GM18502 (cell line): ENCODE results near the gene NR2C2.

Experiments
- ATAC-seq: cut with Tn5 transposase; IDR thresholded peaks from one replicate; pipeline ENCODE4 v1.9.1; 2021; ENCODE audit warnings: mild to moderate bottlenecking; ENCODE audit not compliant: unreplicated experiment, poor library complexity

The NR2C2 gene

DNA sequence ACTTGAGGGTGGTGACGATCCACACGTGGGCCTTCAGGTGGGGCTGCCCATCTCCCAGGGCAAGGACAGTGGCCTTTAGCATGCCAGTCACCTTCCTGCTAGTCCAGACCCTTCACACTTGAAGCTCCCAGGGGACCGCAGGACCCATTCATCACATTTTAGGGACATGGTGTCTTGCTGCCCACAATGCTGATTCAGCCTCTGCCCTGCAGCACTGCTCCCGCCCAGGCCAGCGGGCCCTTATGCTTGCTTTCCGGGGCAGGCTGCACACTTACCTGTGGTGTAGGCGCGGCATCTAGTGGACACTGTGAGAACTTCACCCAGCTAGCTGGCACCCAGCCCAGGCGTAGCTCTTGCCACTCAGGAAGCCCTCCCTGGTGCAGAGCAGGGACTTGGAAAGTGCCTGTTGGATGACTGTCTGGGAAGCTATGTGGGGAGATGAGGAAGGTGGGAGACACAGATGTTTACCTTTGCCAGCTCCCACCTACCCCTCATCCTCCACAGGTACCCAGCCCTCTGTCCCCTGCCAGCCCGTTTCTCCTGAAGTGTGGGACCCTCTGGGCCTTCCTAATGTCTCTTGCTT lies 26.3 kb upstream of the NR2C2 start:
- peak; percentile 81 for ATAC-seq

DNA sequence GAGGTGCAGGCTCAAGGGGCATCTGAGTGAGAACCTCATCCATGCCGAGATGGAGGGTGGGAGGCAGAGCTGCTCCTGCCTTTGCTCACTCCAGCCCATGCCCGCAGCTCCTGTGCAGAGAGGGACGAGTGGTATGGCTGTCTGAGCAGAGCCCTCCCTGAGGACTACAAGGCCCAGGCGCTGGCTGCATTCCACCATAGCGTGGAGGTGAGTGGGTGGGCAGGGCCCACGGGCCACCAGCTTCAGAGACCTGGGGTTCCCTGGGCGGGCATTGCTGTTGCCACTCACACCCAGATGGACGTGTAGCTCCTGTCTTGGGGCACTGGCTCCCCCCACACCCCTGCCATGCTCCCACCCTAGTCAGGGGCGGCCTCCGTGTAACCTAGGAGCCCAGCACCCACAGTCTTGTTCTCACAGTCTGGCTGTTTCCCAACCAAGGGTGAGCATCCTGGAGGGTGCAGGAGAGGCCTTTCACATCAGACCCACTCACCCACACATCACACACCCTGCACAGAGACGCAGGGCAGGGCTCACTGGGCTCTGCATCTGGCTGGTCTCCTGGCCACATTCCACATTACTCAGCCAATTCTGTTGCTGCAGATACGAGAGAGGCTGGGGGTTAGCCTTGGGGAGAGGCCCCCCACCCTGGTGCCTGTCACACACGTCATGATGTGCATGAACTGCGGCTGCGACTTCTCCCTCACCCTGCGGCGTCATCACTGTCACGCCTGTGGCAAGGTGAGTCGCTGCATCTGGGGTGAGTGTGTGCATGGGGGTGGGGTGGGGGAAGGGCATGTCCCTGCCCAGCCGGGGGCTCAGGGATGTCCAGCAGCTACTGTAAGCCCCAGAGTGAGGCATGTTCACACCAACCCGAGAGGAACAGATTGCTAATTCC lies 25.3 kb upstream of the NR2C2 start:
- no peak for ATAC-seq

DNA sequence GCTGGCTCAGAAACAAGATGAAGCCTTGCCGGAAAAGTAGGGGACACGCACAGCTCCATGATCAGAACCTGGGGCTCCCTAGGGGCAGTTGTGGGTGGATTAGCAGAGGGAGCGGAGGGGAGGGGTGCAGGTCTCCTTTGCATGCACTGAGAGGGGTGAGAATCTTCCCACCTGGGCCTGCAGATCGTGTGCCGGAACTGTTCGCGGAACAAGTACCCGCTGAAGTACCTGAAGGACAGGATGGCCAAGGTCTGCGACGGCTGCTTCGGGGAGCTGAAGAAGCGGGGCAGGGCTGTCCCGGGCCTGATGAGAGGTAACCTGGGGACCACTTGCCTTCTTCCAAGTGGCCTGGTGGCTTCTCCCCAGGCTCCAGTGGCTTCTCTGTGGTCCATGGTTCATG lies 24.5 kb upstream of the NR2C2 start:
- no peak for ATAC-seq

DNA sequence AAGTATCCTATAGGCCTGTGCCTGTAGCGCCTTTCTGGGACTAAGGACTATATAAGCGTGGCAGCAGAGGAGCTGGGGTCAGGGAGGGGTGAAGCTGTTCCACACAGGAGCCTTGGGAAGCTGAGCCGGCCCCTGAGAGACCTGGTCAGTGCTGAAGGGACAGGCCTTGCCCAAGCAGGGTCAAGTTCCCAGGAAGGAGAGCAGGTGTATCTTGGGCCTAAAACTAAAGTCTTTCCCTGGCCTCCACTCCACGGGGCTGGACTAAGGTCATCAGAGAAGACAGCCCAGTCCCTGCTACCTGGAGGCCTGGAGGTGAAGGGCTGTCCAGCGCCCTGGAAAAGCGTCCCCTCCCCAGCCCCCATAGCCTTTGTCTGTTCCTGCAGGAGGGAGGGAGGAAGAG lies 23.9 kb upstream of the NR2C2 start:
- ATAC-seq = no peak

DNA sequence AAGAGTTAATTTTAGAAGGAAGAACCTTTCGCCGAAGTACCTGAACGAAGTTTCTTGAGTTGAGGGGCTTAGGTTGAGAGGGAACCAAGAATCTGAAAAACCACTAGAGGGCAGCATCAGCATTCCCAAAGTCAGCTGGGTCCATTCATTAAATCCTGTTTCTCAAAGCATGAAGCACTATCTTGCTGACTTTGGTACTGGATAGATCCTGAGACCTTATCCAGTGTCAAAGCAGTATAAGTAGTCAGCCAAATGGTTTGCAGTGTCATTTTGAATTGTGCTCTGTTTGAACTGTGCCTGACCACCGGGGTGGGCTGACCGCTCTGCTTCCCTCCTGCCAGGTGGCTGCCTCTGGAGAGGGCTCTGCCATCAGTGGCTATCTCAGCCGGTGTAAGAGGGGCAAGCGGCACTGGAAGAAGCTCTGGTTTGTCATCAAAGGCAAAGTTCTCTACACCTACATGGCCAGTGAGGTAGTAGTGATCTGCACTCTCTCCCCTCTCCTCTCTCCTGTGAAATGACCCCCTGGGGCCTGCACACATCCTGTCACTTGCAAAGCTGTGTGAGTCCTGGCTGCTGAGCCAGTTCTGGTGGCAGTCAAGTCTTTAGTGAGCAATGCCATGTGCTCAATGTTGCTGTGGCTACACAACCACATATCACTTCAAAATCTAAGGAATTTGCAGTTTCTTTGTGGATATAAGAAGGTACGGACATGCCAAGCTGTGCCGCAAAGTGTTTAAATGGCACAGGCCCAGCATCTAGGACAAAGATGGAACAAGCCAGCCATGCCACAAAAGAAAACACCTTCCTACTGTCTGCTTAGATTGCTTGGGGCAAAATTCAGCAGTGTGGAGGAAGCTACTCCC lies 21.4 kb upstream of the NR2C2 start:
- ATAC-seq = no peak

DNA sequence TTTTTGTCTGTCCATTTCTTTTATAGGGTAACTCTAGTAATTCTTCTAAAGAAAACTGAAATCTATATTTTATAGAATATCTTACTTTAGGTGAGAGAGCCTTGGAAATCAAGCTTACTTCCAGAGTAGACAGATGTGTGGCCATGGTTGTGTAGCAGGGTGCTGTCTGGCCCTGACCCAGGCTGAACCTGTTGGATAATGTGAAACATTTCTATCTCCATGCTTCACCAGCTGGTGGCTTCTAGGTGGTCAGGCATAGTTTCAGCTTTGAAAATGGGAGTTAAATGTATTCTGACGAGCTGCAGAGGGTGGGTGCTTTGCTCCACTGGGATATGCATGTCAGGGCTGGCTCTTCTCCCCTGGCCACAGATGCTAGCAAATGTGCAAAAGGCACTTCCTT lies 20.8 kb upstream of the NR2C2 start:
- no peak for ATAC-seq

DNA sequence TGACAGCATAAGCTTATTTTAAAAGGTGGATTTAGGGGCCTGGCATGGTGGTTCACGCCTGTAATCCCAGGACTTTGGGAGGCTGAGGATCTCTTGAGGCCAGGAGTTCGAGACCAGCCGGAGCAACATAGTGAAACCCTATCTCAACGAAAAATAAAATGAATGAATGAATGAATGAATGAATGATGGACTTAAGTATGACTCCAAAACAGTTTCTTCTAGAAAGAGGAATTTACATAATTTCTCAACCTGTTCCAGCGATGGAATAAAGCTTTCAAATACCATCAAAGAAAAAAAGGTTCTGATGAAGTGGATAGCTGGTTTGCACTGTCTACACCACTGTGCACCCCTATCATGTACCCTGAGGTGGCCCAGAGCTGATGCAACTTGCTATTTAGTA lies 20.1 kb upstream of the NR2C2 start:
- no peak for ATAC-seq

DNA sequence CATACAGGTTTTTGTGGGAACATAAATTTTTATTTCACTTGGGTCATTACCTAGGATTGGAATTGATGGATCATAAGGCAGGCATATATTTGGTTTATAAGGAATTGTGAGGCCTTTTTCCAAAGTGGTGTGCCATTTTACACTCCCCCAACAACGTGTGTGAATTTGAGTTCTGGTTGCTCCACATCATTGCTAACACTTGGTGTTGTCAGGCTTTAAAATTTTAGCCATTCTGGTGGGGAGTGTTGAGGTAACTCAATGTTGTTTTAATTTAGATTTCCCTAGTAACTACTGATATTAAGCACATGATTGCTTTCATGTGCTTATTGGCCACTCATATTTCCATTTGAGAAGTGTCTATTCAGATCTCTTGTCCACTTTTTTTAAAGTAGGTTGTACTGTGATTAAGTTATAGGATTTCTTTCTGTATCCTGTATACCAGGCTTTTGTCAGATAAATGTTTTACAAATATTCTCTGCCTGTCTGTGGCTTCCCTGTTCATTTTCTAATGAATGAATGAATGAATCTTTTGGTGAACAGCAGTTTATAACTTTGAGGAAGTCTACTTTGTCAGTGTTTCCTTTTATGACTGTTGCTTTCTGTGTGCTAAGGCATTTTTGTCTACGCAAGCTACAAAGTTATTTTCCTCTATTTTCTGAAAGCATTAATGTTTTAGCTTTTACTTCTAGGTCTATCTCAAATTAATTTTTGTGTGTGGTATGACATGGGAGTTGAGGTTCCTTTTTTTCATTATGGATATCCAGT lies 17.9 kb upstream of the NR2C2 start:
- no peak for ATAC-seq

DNA sequence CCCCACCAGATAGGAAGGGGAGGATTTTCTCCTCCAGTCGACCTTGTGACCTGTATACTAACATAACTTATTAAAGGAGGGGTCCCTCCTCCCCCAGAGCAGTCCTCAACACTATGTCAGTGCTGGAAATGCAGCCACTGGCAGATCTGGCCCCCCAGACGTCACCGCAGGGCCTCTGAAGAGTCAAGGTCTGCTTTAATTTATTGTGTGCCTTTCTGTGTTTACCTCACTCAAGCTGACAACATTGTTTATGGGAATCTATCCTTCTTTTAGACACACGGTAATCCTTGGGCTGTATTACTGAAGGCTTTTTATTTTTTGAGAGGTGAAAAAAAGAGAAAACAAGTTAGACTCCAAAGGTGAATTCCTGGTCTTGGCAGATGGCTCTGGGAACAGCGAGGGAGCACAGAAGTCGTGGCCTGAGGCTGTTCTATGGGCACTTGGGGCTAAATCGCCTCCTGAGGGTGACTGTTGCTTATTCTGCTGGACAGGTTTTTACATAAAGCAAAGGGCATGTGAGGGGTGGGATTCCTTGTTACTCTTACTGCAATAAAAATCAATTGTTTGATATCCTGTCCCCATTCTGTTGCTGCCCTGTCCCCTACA lies 13.5 kb upstream of the NR2C2 start:
- ATAC-seq = no peak

DNA sequence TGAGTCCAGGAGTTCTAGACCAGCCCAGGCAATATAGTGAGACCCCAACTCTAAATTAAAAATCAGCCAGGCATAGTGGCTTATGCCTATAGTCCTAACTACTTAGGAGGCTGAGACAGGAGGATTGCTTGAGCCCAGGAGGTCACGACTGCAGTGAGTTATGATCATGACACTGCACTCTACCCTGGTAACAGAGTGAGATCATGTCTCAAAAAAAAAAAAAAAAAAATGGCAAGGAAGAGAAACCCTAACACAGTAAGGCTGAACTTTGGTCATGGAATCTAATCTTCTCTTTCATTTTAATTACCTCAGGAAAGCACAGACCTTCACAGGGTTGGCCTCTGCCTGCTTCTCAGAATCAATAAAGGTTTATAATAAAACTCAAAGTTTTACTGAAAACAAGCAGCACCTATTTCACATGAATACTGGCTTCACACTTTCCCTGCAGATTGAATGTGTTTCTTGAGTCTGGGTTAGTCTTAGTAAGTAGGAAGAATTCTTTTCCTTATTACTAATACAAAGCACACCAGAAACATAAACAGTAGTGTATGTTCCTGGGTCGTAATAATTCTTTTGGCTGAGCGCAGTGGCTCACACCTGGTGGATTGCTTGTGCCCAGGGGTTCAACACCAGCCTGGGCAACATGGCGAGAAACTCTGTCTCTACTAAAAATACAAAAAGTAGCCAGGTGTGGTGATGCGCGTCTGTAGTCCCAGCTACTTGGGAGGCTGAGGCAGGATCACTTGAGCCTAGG lies 11.6 kb upstream of the NR2C2 start:
- no peak for ATAC-seq

DNA sequence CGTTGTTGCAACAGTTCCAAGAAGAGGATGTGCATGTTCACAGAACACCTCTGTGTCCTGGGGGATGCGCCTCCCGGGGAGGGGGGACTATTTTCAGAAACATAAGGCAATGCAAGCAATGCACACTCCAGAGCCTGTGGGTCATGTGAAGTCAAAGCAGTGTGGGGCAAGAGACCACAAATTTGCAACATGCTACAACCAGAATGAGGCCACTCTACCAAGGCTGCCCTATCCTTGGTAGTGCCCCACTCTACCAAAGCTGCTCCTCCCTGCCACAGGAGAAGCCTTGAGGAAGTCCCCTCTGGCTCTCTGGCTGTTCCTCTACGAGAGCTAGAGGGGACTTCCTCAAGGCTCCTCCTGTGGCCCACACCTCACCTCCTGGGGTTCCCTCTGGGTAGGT lies 8.4 kb upstream of the NR2C2 start:
- no peak for ATAC-seq

DNA sequence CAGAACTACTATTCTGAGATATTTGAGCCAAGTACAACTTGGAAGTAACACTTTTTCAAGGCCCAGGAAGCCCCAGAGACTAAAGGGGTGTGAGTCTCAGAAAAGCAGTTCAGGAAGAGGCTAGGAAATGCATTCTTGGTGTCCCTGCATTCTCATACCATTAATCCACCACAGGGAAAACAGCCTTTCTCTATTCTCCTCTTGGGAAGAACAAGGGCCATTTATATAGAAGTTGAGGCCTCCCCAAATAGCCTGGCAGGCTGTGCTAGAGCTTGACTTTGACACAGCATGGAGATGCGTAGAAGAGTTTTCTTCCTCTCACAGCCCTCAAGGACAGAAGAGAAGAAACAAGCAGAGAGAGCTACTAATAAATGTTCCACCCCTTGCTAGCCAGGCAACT lies 5.5 kb upstream of the NR2C2 start:
- ATAC-seq = no peak

DNA sequence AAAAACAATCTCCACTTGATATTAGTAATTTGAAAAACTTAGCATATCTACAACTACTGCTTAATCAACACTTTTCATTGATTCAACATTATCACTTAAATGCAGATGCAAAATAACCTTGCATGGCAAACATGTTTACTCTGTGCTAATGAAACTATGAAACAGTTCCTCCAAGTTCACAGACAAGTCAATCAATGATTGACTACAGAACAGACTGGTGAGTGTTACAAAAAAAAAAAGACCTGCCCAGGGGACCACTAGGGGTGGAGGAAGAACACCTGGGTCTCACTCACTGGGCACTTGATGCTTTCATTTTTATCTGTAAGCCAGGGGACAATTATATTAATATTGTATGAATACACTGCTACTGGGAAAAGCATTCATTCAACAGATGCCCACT lies 4.3 kb upstream of the NR2C2 start:
- no peak for ATAC-seq

DNA sequence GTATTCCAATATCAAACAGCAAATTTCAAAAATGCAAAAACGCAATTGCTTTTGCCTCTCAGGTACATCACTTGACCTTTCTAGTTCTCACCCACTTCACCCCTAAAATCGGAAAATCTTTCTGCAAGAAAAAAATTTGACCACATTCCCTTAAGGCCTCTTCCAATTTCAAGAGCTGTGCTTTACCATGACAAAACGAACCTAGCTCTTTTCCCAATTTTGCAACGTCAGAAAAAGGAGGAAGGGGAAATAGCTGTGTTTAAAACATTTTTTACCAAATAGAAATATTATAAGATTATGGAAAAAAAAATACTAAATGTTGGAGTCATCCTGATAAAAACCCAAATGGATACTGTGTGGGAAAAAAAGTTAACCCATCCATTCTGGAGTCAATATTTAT lies 1.1 kb upstream of the NR2C2 start:
- no peak for ATAC-seq

DNA sequence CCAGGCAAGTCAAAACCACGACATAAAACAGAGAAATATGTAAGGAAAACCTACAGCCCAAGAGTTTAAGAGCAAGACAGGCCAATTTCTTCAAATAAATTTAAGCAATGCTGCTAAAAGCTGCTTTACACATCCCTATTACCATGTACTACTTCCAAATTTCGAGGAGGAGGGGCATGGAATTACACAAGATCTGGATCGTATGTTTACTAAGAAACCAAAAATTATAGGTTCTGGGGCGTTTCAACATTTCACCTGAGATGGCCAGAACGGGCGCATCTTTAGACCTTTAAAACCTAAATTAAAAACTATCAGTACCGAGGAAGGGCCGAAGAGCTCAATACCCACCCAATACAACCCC lies 664 bp upstream of the NR2C2 start:
- no peak for ATAC-seq

DNA sequence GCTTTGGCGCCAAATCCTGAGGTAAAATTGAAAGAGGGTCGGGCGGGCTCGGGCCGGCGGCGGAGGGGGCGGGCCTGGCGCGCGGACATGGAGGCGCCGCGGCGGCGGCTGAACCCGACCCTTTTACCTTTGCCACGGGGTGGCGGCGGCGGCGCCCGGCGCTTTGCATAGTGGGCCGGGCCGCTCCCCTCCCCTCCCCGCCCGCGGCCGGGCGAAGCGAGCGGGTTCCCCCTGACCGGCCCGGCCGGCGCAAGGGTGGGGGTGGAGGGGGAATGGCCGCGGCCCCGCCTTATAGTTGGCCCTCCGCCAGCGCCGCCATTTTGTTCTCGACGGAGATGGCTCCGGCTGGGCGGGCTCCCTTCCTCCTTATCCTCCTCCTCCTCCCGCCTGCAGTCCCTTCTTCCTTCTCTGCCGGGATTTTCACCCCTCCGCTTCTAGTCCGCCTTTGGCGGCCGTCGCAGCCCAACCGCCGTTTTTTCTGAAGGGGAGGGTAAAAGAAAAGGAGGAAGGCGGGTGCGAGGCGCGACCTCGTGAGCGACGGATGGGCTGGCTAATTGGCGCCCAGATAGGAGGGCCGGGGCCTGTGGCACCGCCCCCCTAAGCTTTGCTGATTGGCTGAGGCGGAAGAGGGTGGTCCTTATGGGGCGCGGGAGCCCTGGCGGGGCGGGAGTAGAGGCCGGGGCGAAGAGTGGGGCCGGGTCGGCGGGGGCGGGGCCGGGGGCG lies 664 bp downstream of the NR2C2 start:
- peak; percentile 87 for ATAC-seq

DNA sequence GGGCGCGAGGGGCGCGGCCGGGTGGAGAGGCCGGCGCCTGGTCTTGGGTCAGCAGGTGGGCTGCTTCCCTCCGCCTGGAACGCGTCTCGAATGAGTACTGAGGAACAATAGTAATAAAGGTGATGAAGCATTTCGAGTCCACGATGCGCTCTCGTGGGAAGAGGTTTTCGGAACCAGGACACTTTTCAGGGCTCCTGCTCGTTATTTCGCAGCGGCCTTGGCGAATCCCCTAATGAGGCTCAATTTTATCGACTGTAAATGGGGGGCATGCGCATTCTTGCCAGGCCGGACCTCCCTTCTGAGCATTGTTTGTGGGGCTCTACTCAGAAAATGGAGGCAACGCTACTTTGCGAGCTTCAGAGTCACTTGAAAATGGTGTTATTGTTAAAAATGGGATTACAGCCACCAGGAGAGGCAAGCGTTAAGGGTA lies 1.2 kb downstream of the NR2C2 start:
- no peak for ATAC-seq

DNA sequence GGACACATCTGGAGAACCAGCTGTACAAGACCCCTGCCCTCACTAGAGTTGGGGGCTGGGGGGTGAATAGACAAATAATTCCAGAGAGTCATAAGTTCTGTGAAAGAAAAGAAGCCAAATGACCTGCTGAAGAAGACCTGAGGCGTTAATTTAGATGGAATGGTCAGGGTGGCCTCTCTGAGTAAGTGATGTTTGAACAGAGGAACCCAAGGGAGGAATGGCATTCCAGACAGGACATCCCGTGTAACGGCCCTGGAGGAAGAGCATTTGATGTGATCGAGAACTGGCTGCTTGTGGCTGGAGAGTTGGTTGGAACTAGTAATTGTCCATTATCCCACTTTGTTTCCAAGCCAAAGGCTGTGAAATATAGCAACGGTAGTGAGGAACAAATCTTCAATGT lies 1.7 kb downstream of the NR2C2 start:
- no peak for ATAC-seq

DNA sequence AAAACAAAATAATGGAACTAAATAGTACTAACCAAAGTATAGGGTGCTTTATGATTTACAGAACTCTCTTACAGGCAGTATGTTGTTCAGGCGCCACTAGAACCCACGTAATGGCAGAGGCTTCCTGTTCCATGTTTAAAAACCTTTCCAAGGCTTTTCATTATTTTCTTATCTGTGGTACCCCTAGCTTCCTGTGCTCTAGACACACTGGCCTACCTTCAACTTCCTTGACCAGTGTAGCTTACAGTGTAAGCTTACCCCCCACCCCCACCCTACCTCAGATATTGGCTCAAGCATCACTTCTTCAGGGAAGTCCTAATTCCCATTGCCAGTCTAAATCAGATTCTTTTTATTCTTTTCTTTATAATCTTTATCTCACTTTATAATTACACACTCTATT lies 2.9 kb downstream of the NR2C2 start:
- ATAC-seq = no peak
